ENCODE results near the gene CHRM5. TPM values are rescaled to one million over a fixed set of nuclear protein-coding genes. Genes with fewer than 3 reads are reported as not detected.

The CHRM5 gene
- total RNA-seq, 1 donor from 2014 or later = 0.07 TPM

DNA sequence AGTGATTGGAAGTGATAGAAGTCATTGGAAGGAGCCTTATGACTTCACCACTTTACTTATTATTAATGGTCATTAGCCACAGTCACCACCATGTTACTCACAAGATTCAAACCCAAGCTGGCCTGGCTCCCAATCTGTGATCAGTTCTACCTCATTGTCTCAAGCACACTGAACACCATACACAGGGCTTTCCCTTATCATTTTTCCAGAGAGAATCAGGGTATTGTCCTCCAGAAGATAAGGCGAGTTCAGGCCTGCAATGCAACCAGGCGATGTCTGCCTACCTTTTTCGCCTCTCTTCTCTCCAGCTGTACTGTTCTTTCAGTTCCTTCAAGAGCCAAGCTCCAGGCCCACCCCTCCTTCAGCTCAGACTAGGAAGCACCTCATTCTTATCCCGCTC lies 108.5 kb downstream of the CHRM5 start:
- H3K9me3 Mint-ChIP-seq (ENCODE audit: unreplicated experiment) = no peaks in the 10 kb centered on the region
- no peak for FAIRE-seq
- TF ChIP-seq, protein P1, sequence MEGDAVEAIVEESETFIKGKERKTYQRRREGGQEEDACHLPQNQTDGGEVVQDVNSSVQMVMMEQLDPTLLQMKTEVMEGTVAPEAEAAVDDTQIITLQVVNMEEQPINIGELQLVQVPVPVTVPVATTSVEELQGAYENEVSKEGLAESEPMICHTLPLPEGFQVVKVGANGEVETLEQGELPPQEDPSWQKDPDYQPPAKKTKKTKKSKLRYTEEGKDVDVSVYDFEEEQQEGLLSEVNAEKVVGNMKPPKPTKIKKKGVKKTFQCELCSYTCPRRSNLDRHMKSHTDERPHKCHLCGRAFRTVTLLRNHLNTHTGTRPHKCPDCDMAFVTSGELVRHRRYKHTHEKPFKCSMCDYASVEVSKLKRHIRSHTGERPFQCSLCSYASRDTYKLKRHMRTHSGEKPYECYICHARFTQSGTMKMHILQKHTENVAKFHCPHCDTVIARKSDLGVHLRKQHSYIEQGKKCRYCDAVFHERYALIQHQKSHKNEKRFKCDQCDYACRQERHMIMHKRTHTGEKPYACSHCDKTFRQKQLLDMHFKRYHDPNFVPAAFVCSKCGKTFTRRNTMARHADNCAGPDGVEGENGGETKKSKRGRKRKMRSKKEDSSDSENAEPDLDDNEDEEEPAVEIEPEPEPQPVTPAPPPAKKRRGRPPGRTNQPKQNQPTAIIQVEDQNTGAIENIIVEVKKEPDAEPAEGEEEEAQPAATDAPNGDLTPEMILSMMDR (IDR thresholded peaks at IDR 0.05; ENCODE audit: insufficient read depth, low read depth, low read length) = no peak
- TF ChIP-seq EZH2 (IDR thresholded peaks at IDR 0.05; ENCODE audit: insufficient read depth, low read length) = no peak

DNA sequence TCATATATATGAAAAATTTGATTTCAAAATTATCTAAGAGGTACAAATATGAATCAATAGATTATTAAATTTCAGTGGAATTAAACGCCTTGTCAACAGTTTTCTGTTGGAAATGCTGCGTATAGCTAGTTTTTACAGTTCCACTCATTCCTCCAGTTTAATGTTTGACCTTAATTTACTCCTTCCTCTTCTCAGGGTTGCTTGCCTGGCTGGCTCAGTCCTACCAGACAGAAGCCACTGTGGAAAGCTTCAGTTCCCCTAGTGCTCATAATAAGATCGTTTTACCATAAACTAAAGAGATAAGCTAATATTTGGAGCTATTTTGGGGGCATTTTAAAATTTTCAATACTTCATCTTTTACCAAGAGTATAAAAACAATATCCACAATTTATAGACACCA lies 110.6 kb downstream of the CHRM5 start:
- no peaks in the 10 kb centered on the region for H3K27me3 Mint-ChIP-seq (ENCODE audit: low read depth, unreplicated experiment)
- H3K36me3 Mint-ChIP-seq (ENCODE audit: low read depth, unreplicated experiment) = peaks cover 6% of the 10 kb centered on the region
- no peak overlapping the region for H2AFZ ChIP-seq (ENCODE audit: low read depth, low read length)
- no peaks in the 10 kb centered on the region for H3K9me3 Mint-ChIP-seq (ENCODE audit: unreplicated experiment)
- FAIRE-seq (no peak), DNase-seq (ENCODE audit: low read depth) (no peak)
- TF ChIP-seq EZH2 (IDR thresholded peaks at IDR 0.05; ENCODE audit: insufficient read depth, low read length) = no peak
- TF ChIP-seq, protein P1 (IDR thresholded peaks at IDR 0.05; ENCODE audit: insufficient read depth, low read depth, low read length) = no peak
- no peaks in the 10 kb centered on the region for H3K4me1 ChIP-seq (ENCODE audit: insufficient read depth, low read length)
- H3K36me3 ChIP-seq (ENCODE audit: insufficient read depth, low read length) = peaks cover 2% of the 10 kb centered on the region
- H3K27ac ChIP-seq (ENCODE audit: low read depth, low read length) = no peak overlapping the region
- H3K9ac ChIP-seq (ENCODE audit: low read length) = no peak overlapping the region
- H3K27me3 ChIP-seq (ENCODE audit: insufficient read depth, low read length) = no peaks in the 10 kb centered on the region
- no peaks in the 10 kb centered on the region for H4K20me1 ChIP-seq (ENCODE audit: insufficient read depth, low read length)
- no peaks in the 10 kb centered on the region for H3K4me1 Mint-ChIP-seq (ENCODE audit: low read depth, unreplicated experiment)
- no peaks in the 10 kb centered on the region for H3K9me3 ChIP-seq (ENCODE audit: insufficient read depth, low read depth, low read length)
- H3K4me3 Mint-ChIP-seq (ENCODE audit: unreplicated experiment) = no peak overlapping the region
- no peak overlapping the region for H3K4me3 ChIP-seq (ENCODE audit: insufficient read depth, low read depth, low read length)
- H3K79me2 ChIP-seq (ENCODE audit: insufficient read depth, low read length) = no peaks in the 10 kb centered on the region
- no peak overlapping the region for H3K27ac Mint-ChIP-seq (ENCODE audit: unreplicated experiment)
- H3K4me2 ChIP-seq (ENCODE audit: low read length) = no peak overlapping the region

More for the DNA sequence above, 108.5 kb downstream of the CHRM5 start:
- H3K27me3 Mint-ChIP-seq (ENCODE audit: low read depth, unreplicated experiment) = no peaks in the 10 kb centered on the region
- H3K9ac ChIP-seq (ENCODE audit: low read length) = no peak overlapping the region
- no peaks in the 10 kb centered on the region for H3K9me3 ChIP-seq (ENCODE audit: insufficient read depth, low read depth, low read length)
- no peaks in the 10 kb centered on the region for H3K4me1 Mint-ChIP-seq (ENCODE audit: low read depth, unreplicated experiment)
- no peak overlapping the region for H2AFZ ChIP-seq (ENCODE audit: low read depth, low read length)
- H3K4me1 ChIP-seq (ENCODE audit: insufficient read depth, low read length) = no peaks in the 10 kb centered on the region
- no peaks in the 10 kb centered on the region for H4K20me1 ChIP-seq (ENCODE audit: insufficient read depth, low read length)
- H3K27ac ChIP-seq (ENCODE audit: low read depth, low read length) = no peak overlapping the region
- DNase-seq (ENCODE audit: low read depth) = no peak
- H3K4me2 ChIP-seq (ENCODE audit: low read length) = no peak overlapping the region
- peaks cover 2% of the 10 kb centered on the region for H3K36me3 Mint-ChIP-seq (ENCODE audit: low read depth, unreplicated experiment)
- H3K27ac Mint-ChIP-seq (ENCODE audit: unreplicated experiment) = no peak overlapping the region
- H3K79me2 ChIP-seq (ENCODE audit: insufficient read depth, low read length) = no peaks in the 10 kb centered on the region
- H3K36me3 ChIP-seq (ENCODE audit: insufficient read depth, low read length) = no peaks in the 10 kb centered on the region
- no peak overlapping the region for H3K4me3 ChIP-seq (ENCODE audit: insufficient read depth, low read depth, low read length)
- H3K4me3 Mint-ChIP-seq (ENCODE audit: unreplicated experiment) = no peak overlapping the region
- H3K27me3 ChIP-seq (ENCODE audit: insufficient read depth, low read length) = no peaks in the 10 kb centered on the region

DNA sequence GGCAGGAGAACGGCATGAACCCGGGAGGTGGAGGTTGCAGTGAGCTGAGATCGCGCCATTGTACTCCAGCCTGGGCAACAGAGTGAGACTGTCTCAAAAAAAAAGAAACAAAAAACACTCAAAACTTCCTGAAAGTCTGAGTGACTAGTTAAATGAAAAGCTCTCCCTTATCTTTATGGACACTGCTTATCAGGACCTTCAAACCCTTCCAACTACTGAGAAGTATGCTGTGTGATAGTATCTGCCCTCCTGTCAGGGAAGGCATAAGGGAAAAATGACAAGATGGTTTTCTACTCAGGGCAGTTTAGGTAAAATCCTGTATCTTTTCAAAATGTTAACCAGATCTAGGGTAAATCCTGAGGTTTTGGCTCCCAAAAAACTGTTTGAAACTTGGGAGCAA lies 111.6 kb downstream of the CHRM5 start:
- no peaks in the 10 kb centered on the region for H3K27me3 Mint-ChIP-seq (ENCODE audit: low read depth, unreplicated experiment)
- no peak for FAIRE-seq
- no peaks in the 10 kb centered on the region for H3K79me2 ChIP-seq (ENCODE audit: insufficient read depth, low read length)

More for the DNA sequence above, 111.6 kb downstream of the CHRM5 start:
- no peak for TF ChIP-seq EZH2 (IDR thresholded peaks at IDR 0.05; ENCODE audit: insufficient read depth, low read length)
- TF ChIP-seq, protein P1 (IDR thresholded peaks at IDR 0.05; ENCODE audit: insufficient read depth, low read depth, low read length) = no peak
- Mint-ChIP-seq H3K36me3 (ENCODE audit: low read depth, unreplicated experiment) (peaks cover 7% of the 10 kb centered on the region), H3K9me3 (ENCODE audit: unreplicated experiment) (no peaks in the 10 kb centered on the region), H3K4me3 (ENCODE audit: unreplicated experiment) (no peak overlapping the region), H3K27ac (ENCODE audit: unreplicated experiment) (no peak overlapping the region), H3K4me1 (ENCODE audit: low read depth, unreplicated experiment) (no peaks in the 10 kb centered on the region)
- Histone ChIP-seq H3K9ac (ENCODE audit: low read length) (no peak overlapping the region), H3K27me3 (ENCODE audit: insufficient read depth, low read length) (no peaks in the 10 kb centered on the region), H3K9me3 (ENCODE audit: insufficient read depth, low read depth, low read length) (no peaks in the 10 kb centered on the region), H3K36me3 (ENCODE audit: insufficient read depth, low read length) (peaks cover 6% of the 10 kb centered on the region), H3K4me2 (ENCODE audit: low read length) (no peak overlapping the region), H4K20me1 (ENCODE audit: insufficient read depth, low read length) (no peaks in the 10 kb centered on the region), H2AFZ (ENCODE audit: low read depth, low read length) (no peak overlapping the region), H3K4me1 (ENCODE audit: insufficient read depth, low read length) (no peaks in the 10 kb centered on the region), H3K27ac (ENCODE audit: low read depth, low read length) (no peak overlapping the region), H3K4me3 (ENCODE audit: insufficient read depth, low read depth, low read length) (no peak overlapping the region)
- DNase-seq (ENCODE audit: low read depth) = no peak
